Stromal cell of bone marrow (primary cell): ENCODE data around the gene ALAD.
"Not testable (repeated sequence)": the region's sequence is repeated elsewhere in the genome, so short reads cannot be mapped to it uniquely, and the experiment has no call there.

Experiments
- DNase-seq: peaks from one replicate; pipeline ENCODE4 v3.0.0-alpha.2; 2012; ENCODE audit warnings: low read depth

The ALAD gene

GRCh38 chr9:113373256-113373655 is 27.8 kb downstream of the ALAD start:
- DNase-seq: no peak

GRCh38 chr9:113372059-113372458 is 29.0 kb downstream of the ALAD start:
- no peak for DNase-seq

GRCh38 chr9:113370806-113371325 is 30.2 kb downstream of the ALAD start:
- no peak for DNase-seq

GRCh38 chr9:113369855-113370140 is 31.3 kb downstream of the ALAD start:
- no peak for DNase-seq

GRCh38 chr9:113368982-113369854 is 31.9 kb downstream of the ALAD start:
- DNase-seq: no peak

GRCh38 chr9:113368348-113368981 is 32.6 kb downstream of the ALAD start:
- DNase-seq: no peak

- not testable (repeated sequence) for DNase-seq
These were observed 35.4 kb downstream of the ALAD start for GRCh38 chr9:113365652-113366051.

GRCh38 chr9:113364951-113365350 is 36.1 kb downstream of the ALAD start:
- DNase-seq: no peak

- no peak for DNase-seq
These were observed 37.7 kb downstream of the ALAD start for GRCh38 chr9:113363336-113363735.

GRCh38 chr9:113361304-113362018 is 39.6 kb downstream of the ALAD start:
- peak; percentile 19 for DNase-seq

- DNase-seq: no peak
These were observed 40.7 kb downstream of the ALAD start for GRCh38 chr9:113360242-113360842.

GRCh38 chr9:113359385-113359784 is 41.7 kb downstream of the ALAD start:
- DNase-seq: no peak

GRCh38 chr9:113356686-113357292 is 44.3 kb downstream of the ALAD start:
- no peak for DNase-seq

GRCh38 chr9:113355040-113355596 is 46.0 kb downstream of the ALAD start:
- no peak for DNase-seq

- DNase-seq: no peak
These were observed 48.7 kb downstream of the ALAD start for GRCh38 chr9:113352411-113352810.

GRCh38 chr9:113352006-113352405 is 49.1 kb downstream of the ALAD start:
- no peak for DNase-seq

GRCh38 chr9:113350937-113351336 is 50.1 kb downstream of the ALAD start:
- no peak for DNase-seq

GRCh38 chr9:113350107-113350661 is 50.9 kb downstream of the ALAD start:
- no peak for DNase-seq

- DNase-seq: no peak
These were observed 51.5 kb downstream of the ALAD start, which contains the start of gene BSPRY for GRCh38 chr9:113349445-113350094. TSS of gene BSPRY (plus strand) at chr9:113349541. CDS start at chr9:113349580, 39 bp downstream.

- no peak for DNase-seq
These were observed 52.0 kb downstream of the ALAD start for GRCh38 chr9:113349066-113349444.

- DNase-seq: no peak
These were observed 52.6 kb downstream of the ALAD start for GRCh38 chr9:113348437-113348836.
